Astrocyte (in vitro differentiated cells and primary cell): ENCODE results near the gene OVOL2. TPM values are rescaled to one million over a fixed set of nuclear protein-coding genes. Genes with fewer than 3 reads are reported as not detected.

ENCODE experiments used
- DNase-seq: peaks from one replicate; pipeline ENCODE4 v3.0.0-alpha.2; 2010; ENCODE audit warnings: low read depth
- FAIRE-seq: peaks from 2 replicates; lab custom pipeline; 2011; peaks lifted over from hg19 to GRCh38; lab: Jason Lieb, UNC
- H2AFZ ChIP-seq: 2 replicates; pipeline ENCODE4 v1.6.0; 2012; ENCODE audit warnings: low read depth, low read length, inconsistent platforms
- H3K27ac ChIP-seq: 2 replicates; pipeline ENCODE4 v1.5.1; 2011; ENCODE audit warnings: low read depth, low read length, inconsistent platforms
- H3K27me3 ChIP-seq: 2 replicates; pipeline ENCODE4 v1.6.0; 2011; ENCODE audit warnings: low read length, inconsistent platforms; ENCODE audit not compliant: insufficient read depth
- H3K36me3 ChIP-seq: 2 replicates; pipeline ENCODE4 v1.5.1; 2011; ENCODE audit warnings: low read length, inconsistent platforms; ENCODE audit not compliant: insufficient read depth
- H3K4me1 ChIP-seq: 2 replicates; pipeline ENCODE4 v1.5.1; 2011; ENCODE audit warnings: low read length, inconsistent platforms; ENCODE audit not compliant: insufficient read depth
- H3K4me2 ChIP-seq: 2 replicates; pipeline ENCODE4 v1.6.0; 2012; ENCODE audit warnings: low read length, inconsistent platforms
- H3K4me3 ChIP-seq: 2 replicates; pipeline ENCODE4 v1.5.1; 2011; ENCODE audit warnings: low read depth, mild to moderate bottlenecking, low read length, inconsistent platforms; ENCODE audit not compliant: insufficient read depth
- H3K79me2 ChIP-seq: 2 replicates; pipeline ENCODE4 v1.6.0; 2012; ENCODE audit warnings: mild to moderate bottlenecking, low read length, inconsistent platforms; ENCODE audit not compliant: insufficient read depth
- H3K9ac ChIP-seq: 2 replicates; pipeline ENCODE4 v1.6.0; 2012; ENCODE audit warnings: mild to moderate bottlenecking, low read length, inconsistent platforms
- H3K9me3 ChIP-seq: 2 replicates; pipeline ENCODE4 v1.5.1; 2012; ENCODE audit warnings: low read depth, mild to moderate bottlenecking, low read length, inconsistent platforms; ENCODE audit not compliant: insufficient read depth
- H4K20me1 ChIP-seq: 2 replicates; pipeline ENCODE4 v1.6.0; 2012; ENCODE audit warnings: low read length, inconsistent platforms; ENCODE audit not compliant: insufficient read depth
- H3K27ac Mint-ChIP-seq: one replicate; pipeline ENCODE4 v1.8.0; 2021; ENCODE audit warnings: mild to moderate bottlenecking, mixed read lengths; ENCODE audit not compliant: unreplicated experiment
- H3K27me3 Mint-ChIP-seq: one replicate; pipeline ENCODE4 v1.8.0; 2021; ENCODE audit warnings: low read depth, mixed read lengths; ENCODE audit not compliant: unreplicated experiment
- H3K36me3 Mint-ChIP-seq: one replicate; pipeline ENCODE4 v1.8.0; 2021; ENCODE audit warnings: low read depth, mixed read lengths; ENCODE audit not compliant: unreplicated experiment
- H3K4me1 Mint-ChIP-seq: one replicate; pipeline ENCODE4 v1.8.0; 2021; ENCODE audit warnings: low read depth, mixed read lengths; ENCODE audit not compliant: unreplicated experiment
- H3K4me3 Mint-ChIP-seq: one replicate; pipeline ENCODE4 v1.8.0; 2021; ENCODE audit warnings: mild to moderate bottlenecking, moderate library complexity, mixed read lengths; ENCODE audit not compliant: unreplicated experiment
- H3K9me3 Mint-ChIP-seq: one replicate; pipeline ENCODE4 v1.8.0; 2021; ENCODE audit warnings: mild to moderate bottlenecking, mixed read lengths; ENCODE audit not compliant: unreplicated experiment
- EZH2 ChIP-seq: IDR thresholded peaks from 2 replicates; pipeline ENCODE4 v1.6.1; 2012; ENCODE audit warnings: mild to moderate bottlenecking, low read length, inconsistent platforms; ENCODE audit not compliant: insufficient read depth
- total RNA-seq: library from RNA; stranded (reverse); gene quantifications from 2 replicates; pipeline ENCODE4 v1.2.1, GENCODE V29; 2021
- TF ChIP-seq, protein P1 (sequence below): IDR thresholded peaks from 2 replicates; pipeline ENCODE4 v1.5.1; 2011; ENCODE audit warnings: low read depth, mild to moderate bottlenecking, inconsistent platforms, low read length, moderate library complexity; ENCODE audit not compliant: insufficient read depth

Gene OVOL2
- total RNA-seq, 1 donor from 2014 or later = 0.57 TPM

- no peaks in the 10 kb centered on the region for H3K36me3 Mint-ChIP-seq
- DNase-seq (no peak), FAIRE-seq (no peak)
- Histone ChIP-seq H3K4me2 (no peak overlapping the region), H3K79me2 (no peaks in the 10 kb centered on the region), H4K20me1 (no peaks in the 10 kb centered on the region), H3K4me3 (no peak overlapping the region), H3K36me3 (no peaks in the 10 kb centered on the region), H3K4me1 (no peaks in the 10 kb centered on the region), H3K9me3 (no peaks in the 10 kb centered on the region), H3K27me3 (no peaks in the 10 kb centered on the region), H3K9ac (no peak overlapping the region), H3K27ac (no peak overlapping the region), H2AFZ (no peak overlapping the region)
- no peaks in the 10 kb centered on the region for H3K9me3 Mint-ChIP-seq
- H3K4me3 Mint-ChIP-seq = no peak overlapping the region
- H3K27me3 Mint-ChIP-seq = peaks cover 11% of the 10 kb centered on the region
- no peaks in the 10 kb centered on the region for H3K4me1 Mint-ChIP-seq
- TF ChIP-seq EZH2 = no peak
- TF ChIP-seq, protein P1, sequence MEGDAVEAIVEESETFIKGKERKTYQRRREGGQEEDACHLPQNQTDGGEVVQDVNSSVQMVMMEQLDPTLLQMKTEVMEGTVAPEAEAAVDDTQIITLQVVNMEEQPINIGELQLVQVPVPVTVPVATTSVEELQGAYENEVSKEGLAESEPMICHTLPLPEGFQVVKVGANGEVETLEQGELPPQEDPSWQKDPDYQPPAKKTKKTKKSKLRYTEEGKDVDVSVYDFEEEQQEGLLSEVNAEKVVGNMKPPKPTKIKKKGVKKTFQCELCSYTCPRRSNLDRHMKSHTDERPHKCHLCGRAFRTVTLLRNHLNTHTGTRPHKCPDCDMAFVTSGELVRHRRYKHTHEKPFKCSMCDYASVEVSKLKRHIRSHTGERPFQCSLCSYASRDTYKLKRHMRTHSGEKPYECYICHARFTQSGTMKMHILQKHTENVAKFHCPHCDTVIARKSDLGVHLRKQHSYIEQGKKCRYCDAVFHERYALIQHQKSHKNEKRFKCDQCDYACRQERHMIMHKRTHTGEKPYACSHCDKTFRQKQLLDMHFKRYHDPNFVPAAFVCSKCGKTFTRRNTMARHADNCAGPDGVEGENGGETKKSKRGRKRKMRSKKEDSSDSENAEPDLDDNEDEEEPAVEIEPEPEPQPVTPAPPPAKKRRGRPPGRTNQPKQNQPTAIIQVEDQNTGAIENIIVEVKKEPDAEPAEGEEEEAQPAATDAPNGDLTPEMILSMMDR = no peak
- H3K27ac Mint-ChIP-seq = no peak overlapping the region
Observed at GRCh38 chr20:18018100-18018499, 39.6 kb downstream of the OVOL2 start.

GRCh38 chr20:18016772-18017171, 40.9 kb downstream of the OVOL2 start:
- H3K27ac Mint-ChIP-seq = no peak overlapping the region
- H3K27me3 Mint-ChIP-seq = peaks cover 11% of the 10 kb centered on the region
- no peaks in the 10 kb centered on the region for H3K36me3 ChIP-seq
- DNase-seq (no peak), FAIRE-seq (no peak)
- no peak overlapping the region for H3K9ac ChIP-seq
- no peaks in the 10 kb centered on the region for H3K79me2 ChIP-seq
- no peak overlapping the region for H3K27ac ChIP-seq
- H3K4me2 ChIP-seq = no peak overlapping the region
- H3K36me3 Mint-ChIP-seq = no peaks in the 10 kb centered on the region
- no peak overlapping the region for H2AFZ ChIP-seq
- H4K20me1 ChIP-seq = no peaks in the 10 kb centered on the region
- H3K9me3 ChIP-seq = no peaks in the 10 kb centered on the region
- no peak for TF ChIP-seq EZH2
- TF ChIP-seq, protein P1 = no peak
- no peaks in the 10 kb centered on the region for H3K4me1 Mint-ChIP-seq
- H3K4me3 ChIP-seq = no peak overlapping the region
- no peaks in the 10 kb centered on the region for H3K27me3 ChIP-seq
- H3K9me3 Mint-ChIP-seq = no peaks in the 10 kb centered on the region
- no peaks in the 10 kb centered on the region for H3K4me1 ChIP-seq
- H3K4me3 Mint-ChIP-seq = no peak overlapping the region

DNA sequence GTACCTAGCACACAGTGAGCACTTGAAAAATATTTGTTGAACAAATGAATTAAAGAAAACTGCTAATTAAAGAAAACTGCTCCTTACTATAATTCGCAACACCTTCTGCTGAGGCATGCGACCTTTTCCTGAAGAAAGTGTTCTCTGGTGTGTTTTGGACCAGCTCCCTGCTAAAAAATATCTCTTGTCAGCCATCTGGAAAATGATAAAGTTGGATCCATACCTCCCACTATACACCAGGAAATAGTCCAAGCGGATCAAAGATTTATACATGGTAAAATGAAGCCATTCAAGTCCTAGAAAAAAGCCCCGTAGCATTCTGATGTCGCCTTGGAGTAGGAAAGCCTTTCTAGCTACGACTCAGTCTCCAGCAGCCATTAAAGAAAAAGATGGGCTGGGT, 43.3 kb downstream of the OVOL2 start:
- Histone ChIP-seq H3K4me1 (no peaks in the 10 kb centered on the region), H3K9me3 (no peaks in the 10 kb centered on the region), H2AFZ (no peak overlapping the region), H3K4me3 (no peak overlapping the region), H3K79me2 (no peaks in the 10 kb centered on the region), H3K27me3 (no peaks in the 10 kb centered on the region), H3K9ac (no peak overlapping the region), H3K36me3 (no peaks in the 10 kb centered on the region), H3K27ac (no peak overlapping the region), H3K4me2 (no peak overlapping the region), H4K20me1 (no peaks in the 10 kb centered on the region)
- Mint-ChIP-seq H3K36me3 (no peaks in the 10 kb centered on the region), H3K9me3 (no peaks in the 10 kb centered on the region), H3K4me3 (no peak overlapping the region), H3K4me1 (no peaks in the 10 kb centered on the region), H3K27me3 (peaks cover 4% of the 10 kb centered on the region), H3K27ac (no peak overlapping the region)
- FAIRE-seq (no peak), DNase-seq (no peak)
- TF ChIP-seq, protein P1 = no peak
- TF ChIP-seq EZH2 = no peak
